GM13977 (cell line): ENCODE data around the gene GSK3B.
"Not testable (repeated sequence)": the region's sequence is repeated elsewhere in the genome, so short reads cannot be mapped to it uniquely, and the experiment has no call there.

ENCODE experiments used
- DNase-seq: peaks from one replicate; pipeline ENCODE4 v3.0.0; 2012; ENCODE audit warnings: low spot score
- in situ Hi-C: fragments of 300-500 bp; cut with MboI; formaldehyde crosslinking; loops from one replicate; pipeline ENCODE4 v1.12.0; 2022; ENCODE audit warnings: low sequenced_read_pairs, low pct_unique_long_range_greater_than_20kb, mixed read lengths, inconsistent platforms; ENCODE audit not compliant: unreplicated experiment
- TF ChIP-seq, protein P1 (sequence below): IDR thresholded peaks from 2 replicates; pipeline ENCODE4 v1.5.1; 2012; ENCODE audit warnings: mild to moderate bottlenecking, control low read depth; ENCODE audit not compliant: insufficient read depth; ENCODE audit errors: extremely low read depth, missing control alignments

The GSK3B gene

DNA sequence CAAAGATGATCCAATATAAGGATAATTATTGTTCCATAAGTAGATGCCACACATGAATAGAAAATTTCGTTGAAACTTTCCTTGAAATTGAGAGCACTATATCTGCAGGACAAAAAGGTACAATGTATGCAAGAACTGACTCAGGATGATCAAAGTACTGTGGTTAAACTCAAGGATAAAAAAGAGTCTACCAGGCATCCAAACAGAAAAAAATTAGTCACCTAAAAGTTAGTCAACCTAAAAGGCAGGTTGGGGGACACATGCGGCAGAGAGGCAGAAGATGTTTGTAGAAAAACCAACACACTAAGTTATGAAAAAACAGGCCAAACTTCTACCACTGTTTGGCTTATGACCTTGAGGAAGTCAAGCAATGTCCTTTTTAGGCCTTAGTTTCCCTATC lies 68.7 kb downstream of the GSK3B start:
- in situ Hi-C loops: no loop called here
- no peak for DNase-seq
- TF ChIP-seq, protein P1, sequence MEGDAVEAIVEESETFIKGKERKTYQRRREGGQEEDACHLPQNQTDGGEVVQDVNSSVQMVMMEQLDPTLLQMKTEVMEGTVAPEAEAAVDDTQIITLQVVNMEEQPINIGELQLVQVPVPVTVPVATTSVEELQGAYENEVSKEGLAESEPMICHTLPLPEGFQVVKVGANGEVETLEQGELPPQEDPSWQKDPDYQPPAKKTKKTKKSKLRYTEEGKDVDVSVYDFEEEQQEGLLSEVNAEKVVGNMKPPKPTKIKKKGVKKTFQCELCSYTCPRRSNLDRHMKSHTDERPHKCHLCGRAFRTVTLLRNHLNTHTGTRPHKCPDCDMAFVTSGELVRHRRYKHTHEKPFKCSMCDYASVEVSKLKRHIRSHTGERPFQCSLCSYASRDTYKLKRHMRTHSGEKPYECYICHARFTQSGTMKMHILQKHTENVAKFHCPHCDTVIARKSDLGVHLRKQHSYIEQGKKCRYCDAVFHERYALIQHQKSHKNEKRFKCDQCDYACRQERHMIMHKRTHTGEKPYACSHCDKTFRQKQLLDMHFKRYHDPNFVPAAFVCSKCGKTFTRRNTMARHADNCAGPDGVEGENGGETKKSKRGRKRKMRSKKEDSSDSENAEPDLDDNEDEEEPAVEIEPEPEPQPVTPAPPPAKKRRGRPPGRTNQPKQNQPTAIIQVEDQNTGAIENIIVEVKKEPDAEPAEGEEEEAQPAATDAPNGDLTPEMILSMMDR: no peak

DNA sequence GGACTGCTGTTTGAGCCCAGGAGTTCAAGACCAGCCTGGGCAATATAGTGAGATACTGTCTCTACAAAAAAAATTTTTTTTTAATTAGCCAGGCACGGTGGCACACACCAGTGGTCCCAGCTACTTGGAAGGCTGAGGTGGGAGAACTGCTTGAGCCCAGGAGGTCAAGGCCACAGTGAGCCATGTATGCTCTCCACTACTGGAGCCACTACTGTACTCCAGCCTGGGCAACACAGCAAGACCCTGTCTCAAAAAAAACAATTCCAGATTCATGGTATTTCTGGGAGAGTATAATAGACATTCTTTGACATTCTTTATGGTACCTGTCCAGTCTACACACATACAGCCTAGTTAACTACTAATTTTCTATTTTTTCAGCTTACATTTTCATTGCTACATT lies 70.1 kb downstream of the GSK3B start:
- in situ Hi-C loops: no loop called here
- no peak for DNase-seq
- TF ChIP-seq, protein P1: no peak

DNA sequence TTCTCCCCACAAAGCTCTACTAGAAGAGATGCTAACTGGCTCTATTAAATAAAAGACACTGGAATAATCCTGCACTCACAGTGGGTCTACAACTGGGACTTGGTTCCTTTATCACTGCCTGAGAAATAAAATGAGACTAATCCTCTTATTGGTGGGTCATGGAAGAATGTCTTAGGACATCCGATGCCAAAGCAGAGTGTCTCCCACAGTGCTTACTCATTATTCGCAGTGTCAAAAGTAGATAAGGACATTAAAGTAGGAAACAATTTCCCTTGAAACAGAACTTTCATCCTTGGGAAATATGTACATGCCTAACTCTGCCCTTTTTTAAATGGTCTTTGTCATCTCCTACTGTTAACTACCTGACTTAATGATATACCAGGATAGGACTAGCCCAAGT lies 71.5 kb downstream of the GSK3B start:
- in situ Hi-C loops: no loop called here
- no peak for DNase-seq
- TF ChIP-seq, protein P1: no peak

DNA sequence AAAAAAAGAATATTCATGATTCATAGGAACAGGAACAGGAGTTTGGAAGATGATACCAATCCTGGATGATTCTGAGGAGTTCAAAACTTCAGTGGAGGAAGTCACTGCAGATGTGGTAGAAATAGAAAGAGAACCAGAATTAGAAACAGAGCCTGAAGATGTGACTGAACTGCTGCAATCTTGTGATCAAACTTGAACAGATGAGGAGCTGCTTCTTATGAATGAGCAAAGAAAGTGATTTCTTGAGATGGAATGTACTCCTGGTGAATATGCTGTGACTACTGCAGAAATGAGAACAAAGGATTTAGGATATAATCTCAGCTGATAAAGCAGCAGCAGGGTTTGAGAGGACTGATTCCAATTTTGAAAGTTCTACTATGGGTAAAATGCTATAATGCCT lies 72.7 kb downstream of the GSK3B start:
- TF ChIP-seq, protein P1: no peak

DNA sequence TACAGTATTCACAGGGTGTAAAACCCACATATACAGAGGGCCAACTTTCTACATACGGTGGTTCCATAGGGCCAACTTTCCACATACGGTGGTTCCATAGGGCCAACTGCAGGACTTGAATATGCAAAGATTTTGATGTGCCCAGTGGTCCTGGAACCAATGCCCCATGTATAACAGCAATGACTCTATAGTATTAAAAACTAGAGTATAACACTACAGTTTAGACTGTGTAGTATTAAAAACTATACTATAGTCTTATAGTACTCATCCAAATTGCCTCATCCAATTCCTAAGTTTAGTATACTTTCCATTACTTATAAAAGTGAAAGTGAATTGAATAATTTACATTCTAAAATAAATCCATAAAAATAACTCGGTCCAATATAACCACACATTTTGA lies 75.9 kb downstream of the GSK3B start:
- TF ChIP-seq, protein P1: no peak
- no peak for DNase-seq
- in situ Hi-C loops: no loop called here

More for the DNA sequence above, 72.7 kb downstream of the GSK3B start:
- in situ Hi-C loops: no loop called here
- DNase-seq: no peak

DNA sequence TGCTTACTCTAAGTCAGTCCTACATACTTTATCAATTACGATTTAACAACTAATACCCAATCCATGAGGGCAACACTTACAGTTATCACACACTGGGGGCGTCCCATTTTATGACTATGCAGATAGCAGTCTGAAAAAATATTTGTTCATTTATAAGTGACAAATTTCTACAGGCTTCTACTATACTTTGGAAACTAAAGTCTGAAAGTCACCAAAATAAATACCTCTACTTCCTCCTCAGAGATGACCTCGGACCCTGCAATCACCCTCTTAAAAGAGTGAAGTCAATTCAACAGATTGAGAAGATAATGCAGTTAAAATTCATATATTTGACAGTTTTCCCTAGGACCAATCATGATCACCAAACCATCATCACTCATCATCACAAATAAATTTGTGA lies 76.6 kb downstream of the GSK3B start:
- TF ChIP-seq, protein P1: no peak
- DNase-seq: no peak
- in situ Hi-C loops: no loop called here

DNA sequence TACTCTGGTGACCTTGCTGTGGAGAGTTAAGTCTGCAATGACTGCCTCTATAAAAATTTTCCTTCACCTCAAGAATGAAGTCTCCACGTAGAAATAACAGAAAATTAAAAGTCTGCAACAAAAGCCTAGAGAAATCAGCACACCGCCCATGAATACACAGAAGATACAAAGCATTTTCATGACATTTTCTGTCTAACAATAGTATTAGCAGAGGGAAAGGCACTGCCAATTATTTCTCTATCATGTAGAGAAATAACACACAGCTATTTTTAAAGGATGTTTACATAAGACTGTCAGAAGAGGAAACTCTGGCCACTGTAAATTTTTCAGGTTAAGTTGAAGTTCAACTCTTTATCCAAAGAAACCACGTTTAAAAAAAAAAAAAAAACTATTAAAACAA lies 80.8 kb downstream of the GSK3B start:
- TF ChIP-seq, protein P1: no peak
- in situ Hi-C loops: no loop called here
- DNase-seq: no peak

DNA sequence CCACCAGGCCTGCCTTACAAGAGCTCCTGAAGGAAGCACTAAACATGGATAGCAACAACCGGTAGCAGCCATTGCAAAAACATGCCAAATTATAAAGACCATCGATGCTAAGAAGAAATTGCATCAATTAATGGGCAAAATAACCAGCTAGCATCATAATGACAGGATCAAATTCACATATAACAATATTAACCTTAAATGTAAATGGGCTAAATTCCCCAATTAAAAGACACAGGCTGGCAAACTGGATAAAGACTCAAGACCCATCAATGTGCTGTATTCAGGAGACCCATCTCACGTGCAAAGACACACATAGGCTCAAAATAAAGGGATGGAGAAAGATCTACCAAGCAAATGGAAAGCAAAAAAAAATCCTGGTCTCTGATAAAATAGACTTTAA lies 88.5 kb downstream of the GSK3B start:
- DNase-seq, in situ Hi-C loops: not testable (repeated sequence)

DNA sequence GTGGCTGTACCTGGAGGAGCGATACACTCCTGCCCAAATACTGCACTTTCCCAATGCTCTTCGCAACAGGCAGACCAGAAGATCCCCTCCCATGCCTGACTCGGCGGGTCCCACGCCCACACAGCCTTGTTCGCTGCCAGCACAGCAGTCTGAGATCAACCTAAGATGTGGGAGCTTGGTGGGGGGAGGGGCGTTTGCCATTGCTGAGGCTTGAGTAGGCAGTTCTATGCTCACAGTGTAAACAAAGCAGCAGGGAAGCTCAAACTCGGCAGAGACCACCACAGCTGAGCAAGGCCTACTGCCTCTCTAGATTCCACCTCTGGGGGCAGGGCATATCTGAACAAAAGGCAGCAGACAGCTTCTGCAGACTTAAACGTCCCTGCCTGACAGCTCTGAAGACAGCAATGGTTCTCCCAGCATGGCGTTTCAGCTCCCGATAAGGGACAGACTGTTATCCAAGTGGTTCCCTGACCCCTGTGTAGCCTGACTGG lies 90.2 kb downstream of the GSK3B start:
- DNase-seq, in situ Hi-C loops: not testable (repeated sequence)
